SK-N-SH (cell line): ENCODE measurements around the gene KRT17. TPM values are rescaled to one million over a fixed set of nuclear protein-coding genes. Genes with fewer than 3 reads are reported as not detected.

Experiments used
- CTCF ChIA-PET: fragments of 300-600, 350-600 bp; formaldehyde crosslinking; extraction: SDS; loops from one replicate; lab custom pipeline; 2021; lab: Yijun Ruan, JAX
- POLR2A ChIA-PET: fragments of 350-600 bp; sonication (Branson Sonifier 250); formaldehyde crosslinking; extraction: SDS; loops from one replicate; lab custom pipeline; 2020; ENCODE audit warnings: antibody characterized with exemption, inconsistent platforms; lab: Yijun Ruan, JAX
- DNase-seq: peaks from one replicate; pipeline ENCODE4 v3.0.0; 2012
- H2AFZ ChIP-seq: fragments of 200-600 bp; sonication (generic); 2 replicates; pipeline ENCODE4 v1.8.1; 2016; ENCODE audit warnings: antibody characterized with exemption, mild to moderate bottlenecking, low read depth
- H3F3A ChIP-seq: fragments of 200-600 bp; sonication (generic); replicated peaks from 2 replicates; pipeline ENCODE3; 2016; ENCODE audit warnings: antibody characterized with exemption, mild to moderate bottlenecking; ENCODE audit not compliant: insufficient read depth
- H3K27ac ChIP-seq, 2 experiments: fragments of 200-500 bp in 1 of 2; fragments of 200-600 bp in 1 of 2; sonication (Bioruptor generic) in 1 of 2; sonication (generic), shearing (Covaris generic) in 1 of 2; 2 replicates each; pipeline versions ENCODE4 v1.5.1 to v1.6.1; 2014 to 2016; ENCODE audit warnings: low read depth in 2 of 2, inconsistent platforms in 1 of 2, low read length in 1 of 2, mild to moderate bottlenecking in 1 of 2, mixed read lengths in 1 of 2
- H3K27me3 ChIP-seq: fragments of 200-600 bp; sonication (generic), shearing (Covaris generic); 2 replicates; pipeline ENCODE4 v1.6.1; 2016; ENCODE audit warnings: mixed run types; ENCODE audit not compliant: insufficient read depth
- H3K36me3 ChIP-seq, 2 experiments: fragments of 200-500 bp in 1 of 2; fragments of 200-600 bp in 1 of 2; sonication (Bioruptor generic) in 1 of 2; sonication (generic) in 1 of 2; replicated peaks in 1 of 2; 2 replicates each; pipeline versions ENCODE3 to v1.5.1; 2014 to 2016; ENCODE audit warnings: low read length in 1 of 2, mild to moderate bottlenecking in 1 of 2; ENCODE audit not compliant: insufficient read depth in 2 of 2, control insufficient read depth in 1 of 2
- H3K4me1 ChIP-seq, 2 experiments: fragments of 200-500 bp in 1 of 2; fragments of 200-600 bp in 1 of 2; sonication (Bioruptor generic) in 1 of 2; sonication (generic), shearing (Covaris generic) in 1 of 2; 2 replicates each; pipeline versions ENCODE4 v1.5.1 to v1.6.1; 2014 to 2016; ENCODE audit warnings: low read depth in 1 of 2, low read length in 1 of 2, mixed run types in 1 of 2; ENCODE audit not compliant: insufficient read depth in 2 of 2, control insufficient read depth in 1 of 2
- H3K4me2 ChIP-seq: fragments of 200-600 bp; sonication (generic), shearing (Covaris generic); 2 replicates; pipeline ENCODE4 v1.6.1; 2017; ENCODE audit warnings: mixed run types
- H3K4me3 ChIP-seq, 2 experiments: fragments of 200-500 bp in 1 of 2; fragments of 200-600 bp in 1 of 2; sonication (Bioruptor generic) in 1 of 2; sonication (generic), shearing (Covaris generic) in 1 of 2; 2 replicates each; pipeline versions ENCODE4 v1.5.1 to v1.8.1; 2014 to 2016; ENCODE audit warnings: low read depth in 2 of 2, inconsistent platforms in 1 of 2, low read length in 1 of 2, mild to moderate bottlenecking in 1 of 2, mixed read lengths in 1 of 2, moderate library complexity in 1 of 2
- H3K79me2 ChIP-seq: fragments of 200-600 bp; sonication (generic); 2 replicates; pipeline ENCODE4 v1.8.1; 2017; ENCODE audit warnings: mild to moderate bottlenecking; ENCODE audit not compliant: insufficient read depth
- H3K9ac ChIP-seq: fragments of 200-600 bp; sonication (generic); 2 replicates; pipeline ENCODE4 v1.6.1; 2017; ENCODE audit warnings: mixed run types
- H3K9me2 ChIP-seq: fragments of 200-600 bp; sonication (generic); 2 replicates; pipeline ENCODE4 v1.6.1; 2017; ENCODE audit warnings: mixed run types
- H3K9me3 ChIP-seq: fragments of 200-600 bp; sonication (generic); 2 replicates; pipeline ENCODE4 v1.6.1; 2017; ENCODE audit warnings: mixed run types, mild to moderate bottlenecking, moderate library complexity
- H4K20me1 ChIP-seq: fragments of 200-600 bp; sonication (generic); 2 replicates; pipeline ENCODE4 v1.6.1; 2017; ENCODE audit warnings: mild to moderate bottlenecking, mixed run types; ENCODE audit not compliant: insufficient read depth
- CHD2 ChIP-seq: fragments of 150-350 bp; IDR thresholded peaks from 2 replicates; pipeline ENCODE4 v1.6.1; 2018; ENCODE audit warnings: low read length; ENCODE audit not compliant: partially characterized antibody
- CTCF ChIP-seq: fragments of 200-600 bp; sonication (generic); IDR thresholded peaks from 2 replicates; pipeline ENCODE4 v1.6.1; 2017; ENCODE audit warnings: antibody characterized with exemption, mild to moderate bottlenecking, moderate library complexity
- EZH2phosphoT487 ChIP-seq: fragments of 200-600 bp; sonication (generic); IDR thresholded peaks from 2 replicates; pipeline ENCODE4 v1.6.1; 2017; ENCODE audit warnings: low read depth, mixed run types, mild to moderate bottlenecking, antibody characterized with exemption, moderate library complexity, borderline replicate concordance
- FOSL2 ChIP-seq: IDR thresholded peaks from 2 replicates; pipeline ENCODE4 v1.4.0; 2012; ENCODE audit warnings: low read depth, mild to moderate bottlenecking, moderate library complexity, borderline replicate concordance
- FOXJ3 ChIP-seq: sonication (generic); formaldehyde crosslinking; IDR thresholded peaks from 2 replicates; pipeline ENCODE4 v1.5.1; 2020; ENCODE audit warnings: mild to moderate bottlenecking, missing genetic modification reagents
- FOXM1 ChIP-seq: IDR thresholded peaks from 2 replicates; pipeline ENCODE4 v1.4.0; 2012; ENCODE audit warnings: low read depth, mild to moderate bottlenecking
- MXI1 ChIP-seq: IDR thresholded peaks from 2 replicates; pipeline ENCODE4 v1.6.1; 2012; ENCODE audit warnings: mild to moderate bottlenecking, low read depth, low read length, improper control_type of control experiment
- NFIC ChIP-seq: IDR thresholded peaks from 2 replicates; pipeline ENCODE4 v1.4.0; 2012; ENCODE audit warnings: borderline replicate concordance
- NRF1 ChIP-seq: IDR thresholded peaks from 2 replicates; pipeline ENCODE4 v1.6.1; 2012; ENCODE audit warnings: low read depth, mild to moderate bottlenecking, low read length
- PBX3 ChIP-seq: IDR thresholded peaks from 2 replicates; pipeline ENCODE4; 2012
- POLR2AphosphoS5 ChIP-seq: IDR thresholded peaks from 2 replicates; pipeline ENCODE4 v1.6.1; 2012; ENCODE audit warnings: low read depth, low read length
- RAD21 ChIP-seq: IDR thresholded peaks from 2 replicates; pipeline ENCODE4 v1.6.1; 2012; ENCODE audit warnings: mild to moderate bottlenecking, low read length
- RXRA ChIP-seq: IDR thresholded peaks from 2 replicates; pipeline ENCODE4 v1.4.0; 2012; ENCODE audit warnings: low read depth, mild to moderate bottlenecking, borderline replicate concordance
- SMC3 ChIP-seq: IDR thresholded peaks from 2 replicates; pipeline ENCODE4 v1.6.1; 2012; ENCODE audit warnings: low read depth, low read length, improper control_type of control experiment
- TEAD4 ChIP-seq: IDR thresholded peaks from 2 replicates; pipeline ENCODE4 v1.4.0; 2012; ENCODE audit warnings: mild to moderate bottlenecking, borderline replicate concordance; ENCODE audit not compliant: insufficient read depth
- YY1 ChIP-seq: IDR thresholded peaks from 2 replicates; pipeline ENCODE4 v1.4.0; 2012; ENCODE audit warnings: low read depth, mild to moderate bottlenecking
- WGBS: methylation state at CpG from one replicate; pipeline ENCODE4 v1.1.6; 2017; ENCODE audit warnings: low lambda C conversion rate; 5-methylcytosine and 5-hydroxymethylcytosine counted together
- polyA plus RNA-seq, 3 experiments: library from polyadenylated mRNA; depleted of rRNA; stranded (reverse); fragments of >200 nt; gene quantifications; 2 replicates each; pipeline ENCODE4 v1.2.3, GENCODE V29; 2012

Gene KRT17
- polyA plus RNA-seq, 1 of the 3 experiments (the other 2 are of a cell fraction), result 0.39 TPM

- H3F3A ChIP-seq, result no peaks in the 10 kb centered on the region
- no peaks in the 10 kb centered on the region for H3K27me3 ChIP-seq
- H3K9ac ChIP-seq, result no peak overlapping the region
- CTCF ChIA-PET, result interaction anchor here (0.6 to 20.6 kb wide), 76 partner anchors 9 to 1153 kb away, joined by 3 to 646 read pairs (median 5); partner anchors contain the start of genes KRT14, KRT15, KRT17 and KRT34
- H3K9me3 ChIP-seq, result no peaks in the 10 kb centered on the region
- POLR2A ChIA-PET, result interaction anchor here (0.6 to 1.3 kb wide), 2 partner anchors 26 to 99 kb away, joined by 3 to 4 read pairs; no protein-coding TSS in a partner anchor
- no peaks in the 10 kb centered on the region for H3K79me2 ChIP-seq
- H3K4me3 ChIP-seq, result peak overlapping the region; percentile 36 to 49
- whole genome bisulfite sequencing, result 2% methylated on average over 10 of the region's 22 CpGs
- H3K27ac ChIP-seq, result no peak overlapping the region
- peak overlapping the region; percentile 82 for H3K4me2 ChIP-seq
- peak overlapping the region; percentile 91 for H2AFZ ChIP-seq
- H4K20me1 ChIP-seq, result no peaks in the 10 kb centered on the region
- peaks cover 0 to 15% of the 10 kb centered on the region in 2 experiments; a peak in 1 of 4 replicates for H3K4me1 ChIP-seq
- no peaks in the 10 kb centered on the region for H3K36me3 ChIP-seq
- peak; percentile 90 for DNase-seq
- H3K9me2 ChIP-seq, result no peaks in the 10 kb centered on the region
- no peak for TF ChIP-seq FOXM1
- TF ChIP-seq CTCF, result peak; percentile 94
- TF ChIP-seq YY1, result no peak
- no peak for TF ChIP-seq FOXJ3
- TF ChIP-seq PBX3, result no peak
- TF ChIP-seq NFIC, result no peak
- peak; percentile 90 for TF ChIP-seq SMC3
- TF ChIP-seq CHD2, result no peak
- no peak for TF ChIP-seq RXRA
- no peak for TF ChIP-seq MXI1
- no peak for TF ChIP-seq TEAD4
- peak; percentile 93 for TF ChIP-seq RAD21
- TF ChIP-seq NRF1, result peak; percentile 6; the same call in 1 of the 2 replicates
- no peak for TF ChIP-seq POLR2AphosphoS5
- TF ChIP-seq EZH2phosphoT487, result no peak
- no peak for TF ChIP-seq FOSL2
Measured at GRCh38 chr17:41647940-41648410, 23.6 kb upstream of the KRT17 start.
